Fibroblast of pulmonary artery (primary cell): Measurements from ENCODE around the gene ARID5A.

Experiments
- DNase-seq: peaks from one replicate; pipeline ENCODE4 v3.0.0-alpha.2; 2010; ENCODE audit warnings: low read depth
- H3K4me3 ChIP-seq: replicated peaks from 2 replicates; pipeline ENCODE4 v1.5.1; 2011; ENCODE audit warnings: low read depth, mild to moderate bottlenecking, control low read depth, low read length, moderate library complexity
- CTCF ChIP-seq: IDR thresholded peaks from 2 replicates; pipeline ENCODE4 v1.5.1; 2011; ENCODE audit warnings: mild to moderate bottlenecking, control low read depth, low read length, inconsistent platforms; ENCODE audit errors: missing control alignments

Gene ARID5A

GRCh38 chr2:96512341-96512740, 24.2 kb upstream of the ARID5A start:
- H3K4me3 ChIP-seq: no peak overlapping the region
- no peak for TF ChIP-seq CTCF
- DNase-seq: no peak

GRCh38 chr2:96514521-96514920, 22.0 kb upstream of the ARID5A start:
- H3K4me3 ChIP-seq: no peak overlapping the region
- no peak for TF ChIP-seq CTCF
- no peak for DNase-seq

GRCh38 chr2:96517079-96517478, 19.5 kb upstream of the ARID5A start:
- no peak for DNase-seq
- no peak for TF ChIP-seq CTCF

GRCh38 chr2:96520231-96520630, 16.3 kb upstream of the ARID5A start:
- H3K4me3 ChIP-seq: no peak overlapping the region
- no peak for DNase-seq
- TF ChIP-seq CTCF: no peak

More at GRCh38 chr2:96517079-96517478, 19.5 kb upstream of the ARID5A start:
- H3K4me3 ChIP-seq: no peak overlapping the region

- TF ChIP-seq CTCF: no peak
- DNase-seq: no peak
- no peak overlapping the region for H3K4me3 ChIP-seq
Measured at GRCh38 chr2:96520697-96521096, 15.9 kb upstream of the ARID5A start.

- no peak overlapping the region for H3K4me3 ChIP-seq
- no peak for TF ChIP-seq CTCF
Measured at GRCh38 chr2:96521219-96521618, 15.3 kb upstream of the ARID5A start.

GRCh38 chr2:96522304-96523203, 14.0 kb upstream of the ARID5A start:
- no peak for DNase-seq
- no peak overlapping the region for H3K4me3 ChIP-seq
- no peak for TF ChIP-seq CTCF

More at GRCh38 chr2:96521219-96521618, 15.3 kb upstream of the ARID5A start:
- no peak for DNase-seq
